PC-3 (cell line): ENCODE results near the gene SLC7A7. TPM values are rescaled to one million over a fixed set of nuclear protein-coding genes. Genes with fewer than 3 reads are reported as not detected.
"Not testable (repeated sequence)": the region's sequence is repeated elsewhere in the genome, so short reads cannot be mapped to it uniquely, and the experiment has no call there.

ENCODE experiments used
- ATAC-seq: fragments of 200-7000 bp; cut with Tn5 transposase; 2 replicates; pipeline ENCODE4 v1.9.1; 2020; ENCODE audit warnings: mild to moderate bottlenecking, moderate library complexity
- BruUV-seq: library from RNA; stranded (reverse); fragments of 400-500 nt; replicated peaks from 2 replicates; lab custom pipeline; 2021; lab: Mats Ljungman, UMichigan
- CTCF ChIA-PET: fragments of 300-600 bp; sonication (Branson Sonifier 250); formaldehyde crosslinking; loops from one replicate; lab custom pipeline; 2022; ENCODE audit warnings: antibody characterized with exemption; lab: Charles Lee
- POLR2A ChIA-PET: fragments of 300-600 bp; sonication (Branson Sonifier 250); formaldehyde crosslinking; loops from one replicate; lab custom pipeline; 2022; ENCODE audit warnings: antibody characterized with exemption; ENCODE audit not compliant: unreplicated experiment; lab: Charles Lee
- DNase-seq: peaks from one replicate; pipeline ENCODE4 v3.0.0-alpha.2; 2015
- H2AFZ ChIP-seq: fragments of 300-600 bp; sonication (generic); 2 replicates; pipeline ENCODE4 v1.6.0; 2016; ENCODE audit warnings: antibody characterized with exemption, low read length
- H3F3A ChIP-seq: fragments of 300-600 bp; sonication (generic); one replicate; pipeline ENCODE4 v1.6.0; 2017; ENCODE audit warnings: antibody characterized with exemption, low read length, control low read depth, mild to moderate bottlenecking; ENCODE audit not compliant: unreplicated experiment
- H3K27ac ChIP-seq: fragments of 300-600 bp; sonication (generic); 2 replicates; pipeline ENCODE4 v1.5.1; 2016; ENCODE audit warnings: mild to moderate bottlenecking, low read length
- H3K27me3 ChIP-seq: fragments of 300-600 bp; sonication (generic); 2 replicates; pipeline ENCODE4 v1.6.1; 2016; ENCODE audit warnings: low read length, mixed read lengths
- H3K36me3 ChIP-seq: fragments of 300-600 bp; sonication (generic); 2 replicates; pipeline ENCODE4 v1.6.1; 2016; ENCODE audit warnings: low read depth, mixed run types, low read length, mixed read lengths
- H3K4me1 ChIP-seq: fragments of 300-600 bp; sonication (generic); 2 replicates; pipeline ENCODE4 v1.5.1; 2016; ENCODE audit warnings: low read length; ENCODE audit not compliant: insufficient read depth
- H3K4me2 ChIP-seq: fragments of 300-600 bp; sonication (generic); 2 replicates; pipeline ENCODE4 v1.6.0; 2016; ENCODE audit warnings: low read length
- H3K4me3 ChIP-seq: fragments of 300-600 bp; sonication (generic); 2 replicates; pipeline ENCODE4 v1.5.1; 2016; ENCODE audit warnings: mild to moderate bottlenecking, low read length, mixed read lengths
- H3K79me2 ChIP-seq: fragments of 300-600 bp; sonication (generic); 2 replicates; pipeline ENCODE4 v1.6.1; 2017; ENCODE audit warnings: low read length, mixed read lengths
- H3K9ac ChIP-seq: fragments of 300-600 bp; sonication (generic); 2 replicates; pipeline ENCODE4 v1.6.0; 2016; ENCODE audit warnings: mild to moderate bottlenecking, low read length
- H3K9me2 ChIP-seq: fragments of 300-600 bp; sonication (generic); replicated peaks from 2 replicates; pipeline ENCODE4 v1.6.1; 2016; ENCODE audit warnings: mixed run types, low read length, mixed read lengths
- H3K9me3 ChIP-seq: fragments of 300-600 bp; sonication (generic); 2 replicates; pipeline ENCODE4 v1.6.1; 2016; ENCODE audit warnings: low read length, mixed read lengths
- H4K20me1 ChIP-seq: fragments of 300-600 bp; sonication (generic); 2 replicates; pipeline ENCODE4 v1.6.1; 2016; ENCODE audit warnings: low read length, mixed read lengths
- CTCF ChIP-seq: fragments of 300-600 bp; sonication (generic); conservative IDR thresholded peaks from 2 replicates; pipeline ENCODE4 v1.5.1; 2017; ENCODE audit warnings: antibody characterized with exemption, low read depth, mild to moderate bottlenecking, low read length
- EZH2 ChIP-seq: fragments of 300-600 bp; sonication (generic); IDR thresholded peaks from one replicate; pipeline ENCODE4 v1.6.1; 2017; ENCODE audit warnings: antibody characterized with exemption, mild to moderate bottlenecking, low read length; ENCODE audit not compliant: unreplicated experiment
- EZH2phosphoT487 ChIP-seq: fragments of 300-600 bp; sonication (generic); IDR thresholded peaks from 2 replicates; pipeline ENCODE4 v1.6.1; 2018; ENCODE audit warnings: mild to moderate bottlenecking, antibody characterized with exemption, low read length, borderline replicate concordance
- intact Hi-C: fragments of 100-400 bp; cut with micrococcal nuclease; formaldehyde crosslinking; loops from 2 replicates; pipeline ENCODE4 v1.9.0; 2023
- total RNA-seq: library from RNA; depleted of rRNA; stranded (reverse); fragments of >200 nt; gene quantifications from 2 replicates; pipeline ENCODE4 v1.2.3, GENCODE V29; 2014

SLC7A7 gene
- total RNA-seq, 1 experiment from 2014 or later: not detected

- BruUV-seq: no TSS peak
- peak overlapping the region; percentile 68 for H3K4me3 ChIP-seq
- no peaks in the 10 kb centered on the region for H3K79me2 ChIP-seq
- ChIA-PET POLR2A (no interaction called here), CTCF (interaction anchor here (0.7 to 3.5 kb wide), 6 partner anchors 18 to 71 kb away, joined by 3 to 37 read pairs (median 4); no protein-coding TSS in a partner anchor)
- H3K9ac ChIP-seq: peak overlapping the region; percentile 74
- no peaks in the 10 kb centered on the region for H3K36me3 ChIP-seq
- TF ChIP-seq CTCF: peak; percentile 94
- no peak for TF ChIP-seq EZH2phosphoT487
- no peaks in the 10 kb centered on the region for H3K9me3 ChIP-seq
- no peaks in the 10 kb centered on the region for H3K9me2 ChIP-seq
- peak overlapping the region; percentile 97 for H3K27ac ChIP-seq
- peak overlapping the region; percentile 90 for H2AFZ ChIP-seq
- intact Hi-C loops: loop anchor here (1.0 to 10.0 kb wide), 7 partner anchors 18 to 458 kb away; partner anchors contain the start of gene LRP10
- H4K20me1 ChIP-seq: no peaks in the 10 kb centered on the region
- peak; percentile 68 for ATAC-seq
- H3F3A ChIP-seq: no peaks in the 10 kb centered on the region
- no peaks in the 10 kb centered on the region for H3K27me3 ChIP-seq
- peak overlapping the region; percentile 89 for H3K4me2 ChIP-seq
- DNase-seq: peak; percentile 93
- peaks cover 40% of the 10 kb centered on the region for H3K4me1 ChIP-seq
These were observed 37.9 kb upstream of the SLC7A7 start for GRCh38 chr14:22852940-22853767.

GRCh38 chr14:22852599-22852939 lies 37.3 kb upstream of the SLC7A7 start:
- Histone ChIP-seq H3F3A (no peaks in the 10 kb centered on the region), H4K20me1 (no peaks in the 10 kb centered on the region), H3K27ac (peak overlapping the region; percentile 97), H3K79me2 (no peaks in the 10 kb centered on the region), H3K4me3 (no peak overlapping the region), H3K36me3 (no peaks in the 10 kb centered on the region), H3K4me2 (peak overlapping the region; percentile 89; the same call in 1 of the 2 replicates), H3K9me3 (no peaks in the 10 kb centered on the region), H3K27me3 (no peaks in the 10 kb centered on the region), H3K4me1 (peaks cover 45% of the 10 kb centered on the region), H3K9ac (peak overlapping the region; percentile 74), H2AFZ (peak overlapping the region; percentile 90), H3K9me2 (no peaks in the 10 kb centered on the region)
- CTCF ChIA-PET: interaction anchor here (1.0 to 3.5 kb wide), 5 partner anchors 17 to 71 kb away, joined by 3 to 37 read pairs (median 5); no protein-coding TSS in a partner anchor
- intact Hi-C loops: loop anchor here (5.0 to 10.0 kb wide), 2 partner anchors 280 to 458 kb away; no protein-coding TSS in a partner anchor
- no peak for ATAC-seq
- no peak for DNase-seq
- TF ChIP-seq EZH2 (no peak), CTCF (no peak), EZH2phosphoT487 (no peak)
- POLR2A ChIA-PET: no interaction called here
- no TSS peak for BruUV-seq

GRCh38 chr14:22852178-22852577 lies 36.9 kb upstream of the SLC7A7 start:
- not testable (repeated sequence) for ATAC-seq, H3K9me2 ChIP-seq, H3K36me3 ChIP-seq, BruUV-seq, H3K4me3 ChIP-seq, H3K79me2 ChIP-seq, H4K20me1 ChIP-seq, H3F3A ChIP-seq, H3K27me3 ChIP-seq, DNase-seq, H3K9me3 ChIP-seq, H2AFZ ChIP-seq
- CTCF ChIA-PET: interaction anchor here (1.0 to 3.5 kb wide), 5 partner anchors 17 to 70 kb away, joined by 3 to 37 read pairs (median 5); no protein-coding TSS in a partner anchor
- Histone ChIP-seq H3K27ac (peak overlapping the region; percentile 97), H3K4me2 (peak overlapping the region; percentile 68), H3K4me1 (peaks cover 45% of the 10 kb centered on the region), H3K9ac (peak overlapping the region; percentile 74)
- intact Hi-C loops: loop anchor here (5.0 to 10.0 kb wide), 2 partner anchors 280 to 457 kb away; no protein-coding TSS in a partner anchor
- POLR2A ChIA-PET: interaction anchor here (0.6 to 1.6 kb wide), 2 partner anchors 14 to 477 kb away, joined by 14 read pairs; no protein-coding TSS in a partner anchor
